Measurements from ENCODE around the gene USP34.
"Not testable (repeated sequence)": the region's sequence is repeated elsewhere in the genome, so short reads cannot be mapped to it uniquely, and the experiment has no call there.

The USP34 gene

GRCh38 chr2:61471905-61472805 lies 1.3 kb upstream of the USP34 start:
- DNase-seq (ENCODE audit: low spot score in 2 of 2) (peak in 1 of 2 donors; percentile 18), ATAC-seq (replicated peaks; ENCODE audit: extremely low read depth, poor library complexity, severe bottlenecking) (peak; percentile 12)
- Mint-ChIP-seq H3K4me3 (peak overlapping the region; percentile 93), H3K27me3 (no peaks in the 10 kb centered on the region), H3K9me3 (no peaks in the 10 kb centered on the region), H3K27ac (ENCODE audit: low read depth) (peak overlapping the region; percentile 96), H3K4me1 (peaks cover 16% of the 10 kb centered on the region), H3K36me3 (ENCODE audit: insufficient read depth) (peaks cover 38% of the 10 kb centered on the region)

GRCh38 chr2:61470122-61470951 lies 550 bp downstream of the USP34 start:
- Mint-ChIP-seq H3K4me3 (peak overlapping the region; percentile 93), H3K4me1 (peaks cover 11% of the 10 kb centered on the region), H3K27me3 (no peaks in the 10 kb centered on the region), H3K27ac (ENCODE audit: low read depth) (peak overlapping the region; percentile 96), H3K36me3 (ENCODE audit: insufficient read depth) (peaks cover 39% of the 10 kb centered on the region), H3K9me3 (no peaks in the 10 kb centered on the region)
- peak; percentile 33 to 35 for DNase-seq (ENCODE audit: low spot score in 2 of 2)
- ATAC-seq (replicated peaks; ENCODE audit: extremely low read depth, poor library complexity, severe bottlenecking), result peak; percentile 20

DNA sequence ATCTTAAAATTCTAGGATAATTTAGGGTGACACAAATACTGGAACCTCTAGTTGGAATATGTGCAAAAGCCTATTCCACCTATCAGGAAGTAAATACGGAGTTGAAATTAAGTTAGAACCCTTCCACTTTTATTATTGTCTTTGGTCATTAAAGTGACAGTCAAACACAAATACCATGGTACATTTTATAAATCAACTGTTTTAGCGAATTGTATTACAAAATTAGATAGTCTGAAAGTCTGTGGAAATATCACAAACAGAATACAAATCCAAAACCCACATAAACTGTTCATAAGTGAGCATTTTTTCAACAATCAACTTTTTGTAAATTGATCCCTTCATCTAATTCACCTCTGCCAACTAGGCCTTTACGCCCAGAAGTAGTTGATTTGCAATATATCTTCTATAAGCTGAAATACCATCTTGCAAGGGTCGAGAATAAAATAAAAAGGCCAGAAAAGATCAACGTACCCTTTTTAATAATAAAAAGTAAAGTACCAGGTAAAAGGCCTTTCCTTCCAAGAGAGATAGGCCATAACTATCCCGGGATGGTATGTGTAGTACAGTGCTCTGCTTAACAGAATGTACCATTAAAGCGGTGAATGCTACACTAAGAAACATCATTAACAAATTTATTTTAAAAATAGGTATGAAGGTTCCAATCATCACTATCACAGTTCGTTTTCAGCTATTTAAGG lies 1.3 kb downstream of the USP34 start:
- DNase-seq (ENCODE audit: low spot score in 2 of 2), result no peak
- Mint-ChIP-seq H3K4me3 (peak overlapping the region; percentile 93), H3K27me3 (no peaks in the 10 kb centered on the region), H3K9me3 (no peaks in the 10 kb centered on the region), H3K36me3 (ENCODE audit: insufficient read depth) (peaks cover 36% of the 10 kb centered on the region), H3K4me1 (peaks cover 13% of the 10 kb centered on the region), H3K27ac (ENCODE audit: low read depth) (peak overlapping the region; percentile 96)
- ATAC-seq (replicated peaks; ENCODE audit: extremely low read depth, poor library complexity, severe bottlenecking), result no peak

DNA sequence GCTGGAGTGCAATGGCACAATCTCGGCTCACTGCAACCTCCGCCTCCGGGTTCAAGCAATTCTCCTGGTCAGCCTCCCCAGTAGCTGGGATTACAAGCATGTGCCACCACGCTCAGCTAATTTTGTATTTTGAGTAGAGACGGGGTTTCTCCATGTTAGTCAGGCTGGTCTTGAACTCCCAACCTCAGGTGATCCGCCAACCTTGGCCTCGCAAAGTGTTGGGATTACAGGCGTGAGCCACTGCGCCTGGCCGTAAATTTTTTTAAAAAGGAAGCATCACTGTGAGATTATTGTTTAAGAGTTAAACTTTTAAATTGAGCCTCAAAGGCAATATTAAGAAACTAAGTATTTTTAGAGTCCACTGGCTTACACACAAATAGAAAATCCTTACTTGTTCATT lies 2.7 kb downstream of the USP34 start:
- Mint-ChIP-seq H3K4me1 (peaks cover 27% of the 10 kb centered on the region), H3K36me3 (ENCODE audit: insufficient read depth) (peaks cover 36% of the 10 kb centered on the region), H3K4me3 (peak overlapping the region; percentile 93)
- not testable (repeated sequence) for H3K9me3 Mint-ChIP-seq; DNase-seq (ENCODE audit: low spot score in 2 of 2); H3K27ac Mint-ChIP-seq (ENCODE audit: low read depth); H3K27me3 Mint-ChIP-seq; ATAC-seq (replicated peaks; ENCODE audit: extremely low read depth, poor library complexity, severe bottlenecking)

DNA sequence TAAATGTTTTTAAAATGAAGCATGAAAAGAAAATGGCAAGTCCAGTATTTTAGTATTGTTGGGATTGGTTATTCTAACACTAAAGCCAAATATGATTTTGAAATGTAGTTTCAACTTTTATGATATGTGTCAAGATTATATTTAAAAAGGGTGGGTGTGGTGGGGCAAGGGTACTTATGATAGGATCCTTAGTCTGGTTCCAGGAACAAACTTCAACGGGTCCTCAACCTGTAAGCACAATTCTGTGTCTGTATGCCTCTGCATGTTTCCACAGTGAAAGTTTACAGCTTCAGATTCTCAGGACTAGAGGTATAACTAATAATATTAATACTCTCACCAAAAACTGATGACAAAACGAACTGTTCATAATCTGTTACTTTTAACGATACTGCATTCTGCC lies 5.8 kb downstream of the USP34 start:
- ATAC-seq (replicated peaks; ENCODE audit: extremely low read depth, poor library complexity, severe bottlenecking) (no peak), DNase-seq (ENCODE audit: low spot score in 2 of 2) (no peak)
- Mint-ChIP-seq H3K4me1 (peaks cover 37% of the 10 kb centered on the region), H3K4me3 (no peak overlapping the region), H3K36me3 (ENCODE audit: insufficient read depth) (peaks cover 27% of the 10 kb centered on the region), H3K27ac (ENCODE audit: low read depth) (no peak overlapping the region), H3K27me3 (no peaks in the 10 kb centered on the region), H3K9me3 (no peaks in the 10 kb centered on the region)

- H3K36me3 Mint-ChIP-seq (ENCODE audit: insufficient read depth), result peaks cover 19% of the 10 kb centered on the region
- H3K27me3 Mint-ChIP-seq, result no peaks in the 10 kb centered on the region
- peaks cover 37% of the 10 kb centered on the region for H3K4me1 Mint-ChIP-seq
- peak overlapping the region; percentile 32 for H3K27ac Mint-ChIP-seq (ENCODE audit: low read depth)
- ATAC-seq (replicated peaks; ENCODE audit: extremely low read depth, poor library complexity, severe bottlenecking) (no peak), DNase-seq (ENCODE audit: low spot score in 2 of 2) (no peak)
- H3K9me3 Mint-ChIP-seq, result no peaks in the 10 kb centered on the region
- no peak overlapping the region for H3K4me3 Mint-ChIP-seq
Observed at GRCh38 chr2:61463769-61464475, 7.0 kb downstream of the USP34 start.

DNA sequence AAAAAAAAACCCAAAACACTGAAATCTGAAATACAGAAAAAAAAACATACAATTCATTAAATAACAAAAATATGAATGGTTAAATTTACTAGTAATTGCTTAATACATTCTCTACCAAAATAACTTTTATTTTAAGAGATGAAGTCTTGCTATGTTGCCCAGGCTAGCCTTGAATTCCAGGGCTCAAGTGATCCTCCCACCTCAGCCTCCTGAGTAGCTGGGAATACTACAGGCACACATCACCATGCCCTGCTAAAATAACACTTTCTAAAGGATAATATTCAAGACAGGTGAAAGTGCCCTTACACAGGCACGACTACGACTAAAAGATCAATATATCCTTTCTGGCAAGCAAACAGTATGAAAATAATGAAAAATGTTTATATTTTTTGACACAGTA lies 9.5 kb downstream of the USP34 start:
- DNase-seq (ENCODE audit: low spot score in 2 of 2) (no peak), ATAC-seq (replicated peaks; ENCODE audit: extremely low read depth, poor library complexity, severe bottlenecking) (no peak)
- Mint-ChIP-seq H3K27me3 (no peaks in the 10 kb centered on the region), H3K4me1 (peaks cover 60% of the 10 kb centered on the region), H3K36me3 (ENCODE audit: insufficient read depth) (peaks cover 10% of the 10 kb centered on the region), H3K4me3 (no peak overlapping the region), H3K9me3 (no peaks in the 10 kb centered on the region), H3K27ac (ENCODE audit: low read depth) (no peak overlapping the region)

GRCh38 chr2:61460163-61460562 lies 10.7 kb downstream of the USP34 start:
- peaks cover 10% of the 10 kb centered on the region for H3K36me3 Mint-ChIP-seq (ENCODE audit: insufficient read depth)
- ATAC-seq (replicated peaks; ENCODE audit: extremely low read depth, poor library complexity, severe bottlenecking) (no peak), DNase-seq (ENCODE audit: low spot score in 2 of 2) (no peak)
- no peaks in the 10 kb centered on the region for H3K9me3 Mint-ChIP-seq
- peaks cover 72% of the 10 kb centered on the region for H3K4me1 Mint-ChIP-seq
- H3K27me3 Mint-ChIP-seq, result no peaks in the 10 kb centered on the region
- H3K4me3 Mint-ChIP-seq, result no peak overlapping the region
- H3K27ac Mint-ChIP-seq (ENCODE audit: low read depth), result no peak overlapping the region

DNA sequence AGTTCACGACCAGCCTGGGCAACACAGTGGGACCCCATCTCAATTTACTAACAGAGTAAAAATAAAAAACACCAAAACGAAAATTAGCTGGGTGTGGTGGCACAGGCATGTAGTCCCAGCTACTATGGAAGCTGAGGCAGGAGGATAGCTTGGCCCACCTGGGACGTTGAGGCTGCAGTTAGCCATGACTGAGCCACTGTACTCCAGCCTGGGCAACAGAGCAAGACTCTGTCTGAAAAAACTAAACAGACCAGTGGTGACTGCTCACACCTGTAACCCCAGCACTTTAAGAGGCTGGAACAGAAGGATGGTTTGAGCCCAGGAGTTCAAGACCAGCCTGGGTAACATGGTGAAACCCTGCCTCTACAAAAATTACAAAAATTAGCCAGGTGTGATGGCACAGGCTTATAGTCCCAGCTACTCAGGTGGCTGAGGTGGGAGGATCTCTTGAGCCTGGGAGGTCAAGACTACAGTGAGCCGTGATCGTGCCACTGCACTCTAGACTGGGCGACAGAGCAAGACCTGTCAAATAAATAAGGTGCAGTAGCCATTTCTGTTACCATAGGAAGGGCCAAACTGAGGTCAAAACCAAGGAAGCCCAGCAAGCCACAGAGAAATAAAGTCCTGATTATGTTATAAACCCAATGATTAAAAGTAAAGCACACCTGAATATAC lies 14.0 kb downstream of the USP34 start:
- peaks cover 54% of the 10 kb centered on the region for H3K4me1 Mint-ChIP-seq

DNA sequence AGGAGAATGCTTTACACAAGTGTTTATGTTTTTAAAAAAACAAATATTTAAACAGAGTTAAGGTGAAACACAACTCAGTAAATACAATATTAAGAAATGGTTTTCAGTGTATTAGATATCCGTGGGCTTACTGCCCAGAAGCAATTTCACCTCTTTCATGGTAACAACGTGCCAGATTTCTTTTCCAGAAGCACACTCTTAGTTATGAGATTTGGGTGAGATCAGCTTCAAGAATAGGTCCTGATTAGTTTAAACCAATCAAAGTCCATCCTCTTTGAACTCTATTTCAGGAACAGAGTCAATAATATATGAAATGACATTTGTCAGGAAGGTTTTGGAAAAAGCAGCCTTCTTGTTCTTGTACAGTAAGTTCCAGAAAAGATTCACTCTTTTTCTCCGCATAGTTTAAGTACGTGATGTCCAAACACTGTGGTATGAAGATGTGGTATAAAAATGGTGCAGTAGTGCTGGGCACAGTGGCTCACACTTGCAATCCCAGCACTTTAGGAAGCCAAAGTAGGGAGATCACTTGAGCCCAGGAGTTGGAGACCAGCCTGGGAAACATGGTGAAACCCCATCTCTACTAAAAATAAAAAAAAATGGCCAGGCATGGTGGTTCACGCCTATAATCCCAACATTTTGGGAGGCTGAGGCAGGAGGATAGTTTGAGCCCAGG lies 14.7 kb downstream of the USP34 start:
- no peaks in the 10 kb centered on the region for H3K9me3 Mint-ChIP-seq
- H3K4me1 Mint-ChIP-seq, result peaks cover 48% of the 10 kb centered on the region

More for the DNA sequence above, 14.0 kb downstream of the USP34 start:
- Mint-ChIP-seq H3K36me3 (ENCODE audit: insufficient read depth) (peaks cover 15% of the 10 kb centered on the region), H3K9me3 (no peaks in the 10 kb centered on the region), H3K4me3 (peak overlapping the region; percentile 20), H3K27ac (ENCODE audit: low read depth) (no peak overlapping the region), H3K27me3 (no peaks in the 10 kb centered on the region)
- ATAC-seq (replicated peaks; ENCODE audit: extremely low read depth, poor library complexity, severe bottlenecking), result no peak
- DNase-seq (ENCODE audit: low spot score in 2 of 2), result no peak

GRCh38 chr2:61454972-61455371 lies 15.9 kb downstream of the USP34 start:
- peaks cover 51% of the 10 kb centered on the region for H3K4me1 Mint-ChIP-seq
- not testable (repeated sequence) for H3K27ac Mint-ChIP-seq (ENCODE audit: low read depth)

More for the DNA sequence above, 14.7 kb downstream of the USP34 start:
- DNase-seq (ENCODE audit: low spot score in 2 of 2) (no peak), ATAC-seq (replicated peaks; ENCODE audit: extremely low read depth, poor library complexity, severe bottlenecking) (no peak)
- no peaks in the 10 kb centered on the region for H3K27me3 Mint-ChIP-seq
- H3K4me3 Mint-ChIP-seq, result peak overlapping the region; percentile 20
- H3K36me3 Mint-ChIP-seq (ENCODE audit: insufficient read depth), result peaks cover 15% of the 10 kb centered on the region
- no peak overlapping the region for H3K27ac Mint-ChIP-seq (ENCODE audit: low read depth)

More at GRCh38 chr2:61454972-61455371, 15.9 kb downstream of the USP34 start:
- H3K9me3 Mint-ChIP-seq; H3K27me3 Mint-ChIP-seq; H3K36me3 Mint-ChIP-seq (ENCODE audit: insufficient read depth); DNase-seq (ENCODE audit: low spot score in 2 of 2); ATAC-seq (replicated peaks; ENCODE audit: extremely low read depth, poor library complexity, severe bottlenecking); H3K4me3 Mint-ChIP-seq: not testable (repeated sequence)

All from central memory CD8-positive, alpha-beta T cell (primary cell).